ENCODE results near the gene GAGE10.
A peak's percentile ranks its signal among the peaks of the same experiment; 100 is the strongest.
"Not testable (repeated sequence)": the region's sequence is repeated elsewhere in the genome, so short reads cannot be mapped to it uniquely, and the experiment has no call there.

Gene GAGE10

GRCh38 chrX:49310371-49310770 is 6.9 kb downstream of the GAGE10 start:
- H3K27ac ChIP-seq, result peak overlapping the region in 4 of 21 experiments; percentile 77 to 83 (median 80)
- no peak overlapping the region for H3K4me3 ChIP-seq

GRCh38 chrX:49312176-49312575 is 8.7 kb downstream of the GAGE10 start:
- no peak overlapping the region for H3K4me3 ChIP-seq
- no peak overlapping the region for H3K27ac ChIP-seq

GRCh38 chrX:49316085-49316484 is 12.6 kb downstream of the GAGE10 start:
- Histone ChIP-seq H3K27ac (no peak overlapping the region), H3K4me3 (no peak overlapping the region)

- H3K27ac ChIP-seq, H3K4me3 ChIP-seq: not testable (repeated sequence)
Measured at GRCh38 chrX:49321737-49322136, 18.3 kb downstream of the GAGE10 start, which contains the start of gene GAGE12J. Gene GAGE12J, plus strand, starts transcription at chrX:49322037. Its CDS starts 1,157 bp downstream, at chrX:49323194.

GRCh38 chrX:49322266-49322665 is 18.8 kb downstream of the GAGE10 start:
- not testable (repeated sequence) for H3K4me3 ChIP-seq, H3K27ac ChIP-seq

GRCh38 chrX:49323735-49324134 is 20.3 kb downstream of the GAGE10 start:
- not testable (repeated sequence) for H3K4me3 ChIP-seq, H3K27ac ChIP-seq

- not testable (repeated sequence) for H3K27ac ChIP-seq, H3K4me3 ChIP-seq
Measured at GRCh38 chrX:49330421-49330820, 27.0 kb downstream of the GAGE10 start.

- H3K4me3 ChIP-seq, H3K27ac ChIP-seq: not testable (repeated sequence)
Measured at GRCh38 chrX:49331282-49331681, 27.8 kb downstream of the GAGE10 start, which contains the start of gene GAGE13. Gene GAGE13, plus strand, starts transcription at chrX:49331582. Its CDS starts 1,156 bp downstream, at chrX:49332738.

- not testable (repeated sequence) for H3K27ac ChIP-seq, H3K4me3 ChIP-seq
Measured at GRCh38 chrX:49331841-49332240, 28.4 kb downstream of the GAGE10 start.

GRCh38 chrX:49341449-49341848 is 38.0 kb downstream of the GAGE10 start:
- H3K27ac ChIP-seq, H3K4me3 ChIP-seq: not testable (repeated sequence)

GRCh38 chrX:49344496-49345175 is 41.2 kb downstream of the GAGE10 start:
- H3K4me3 ChIP-seq, result not testable (repeated sequence)

GRCh38 chrX:49345402-49345801 is 42.0 kb downstream of the GAGE10 start:
- not testable (repeated sequence) for H3K27ac ChIP-seq, H3K4me3 ChIP-seq

More at GRCh38 chrX:49344496-49345175, 41.2 kb downstream of the GAGE10 start:
- not testable (repeated sequence) for H3K27ac ChIP-seq

GRCh38 chrX:49346150-49346549 is 42.7 kb downstream of the GAGE10 start:
- not testable (repeated sequence) for H3K4me3 ChIP-seq, H3K27ac ChIP-seq
